ENCODE measurements around the gene C14orf119.

The C14orf119 gene

DNA sequence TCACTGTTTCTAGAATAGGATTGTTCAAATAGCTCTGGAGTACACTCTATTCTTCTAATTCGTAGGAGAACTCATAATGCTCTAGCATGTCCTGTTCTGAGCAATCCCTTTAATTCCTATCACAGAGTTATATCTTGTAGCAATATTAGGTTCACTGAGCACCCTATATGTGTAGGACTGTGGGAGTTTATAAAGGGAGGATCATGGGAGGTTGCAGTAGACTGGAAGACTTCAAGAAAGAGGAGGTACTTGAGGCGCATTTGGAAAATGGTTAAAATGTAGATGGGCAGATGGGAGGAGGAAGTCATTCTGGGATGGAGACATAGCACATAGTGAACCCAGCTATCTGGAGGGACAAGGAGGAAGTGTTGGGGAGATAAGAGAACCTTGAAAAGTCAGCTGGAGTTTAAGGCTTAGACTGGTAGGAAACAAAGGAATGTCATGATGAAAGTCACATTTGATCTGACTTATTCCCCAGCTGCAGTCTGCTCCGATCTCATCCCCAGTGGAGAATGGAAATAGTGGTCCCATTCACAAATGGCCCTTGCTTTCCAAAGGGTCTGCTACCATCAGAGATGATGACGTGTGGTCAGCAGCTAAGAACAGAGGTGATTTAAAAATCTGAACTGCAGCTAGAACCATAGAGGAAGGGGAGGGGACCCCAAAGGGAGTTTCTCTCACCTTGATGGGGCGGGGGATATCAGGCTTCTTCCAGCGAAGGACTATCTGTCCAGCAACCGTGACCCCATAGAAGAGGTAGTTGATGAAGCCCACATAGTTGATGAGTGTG, 33.9 kb downstream of the C14orf119 start:
- FAIRE-seq = no peak

DNA sequence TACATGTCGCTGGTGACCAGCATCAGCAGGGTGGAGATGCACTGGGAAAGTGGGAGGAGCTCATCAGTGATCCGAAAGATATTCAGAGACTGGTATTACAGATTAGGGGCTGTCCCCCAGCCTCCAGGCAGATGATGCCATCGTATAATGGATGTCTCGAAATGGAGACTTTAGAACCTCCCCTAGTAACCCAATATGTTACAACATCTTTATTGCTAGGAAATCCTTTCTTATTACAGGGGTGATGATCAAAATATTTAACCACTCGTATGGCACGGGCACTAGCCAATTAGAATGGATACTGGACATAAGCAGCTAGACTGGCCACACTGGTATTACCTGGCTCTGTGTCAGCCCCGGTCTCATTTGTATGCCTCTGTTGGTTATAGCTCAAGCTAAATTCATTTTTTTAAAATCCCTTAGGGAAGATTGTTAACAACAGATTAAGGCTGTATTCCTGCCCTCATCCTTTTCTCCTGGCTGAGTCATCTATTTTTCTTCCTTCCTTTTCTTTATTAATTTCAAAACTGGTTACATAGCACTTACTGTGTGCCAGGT, 34.5 kb downstream of the C14orf119 start:
- FAIRE-seq = no peak

DNA sequence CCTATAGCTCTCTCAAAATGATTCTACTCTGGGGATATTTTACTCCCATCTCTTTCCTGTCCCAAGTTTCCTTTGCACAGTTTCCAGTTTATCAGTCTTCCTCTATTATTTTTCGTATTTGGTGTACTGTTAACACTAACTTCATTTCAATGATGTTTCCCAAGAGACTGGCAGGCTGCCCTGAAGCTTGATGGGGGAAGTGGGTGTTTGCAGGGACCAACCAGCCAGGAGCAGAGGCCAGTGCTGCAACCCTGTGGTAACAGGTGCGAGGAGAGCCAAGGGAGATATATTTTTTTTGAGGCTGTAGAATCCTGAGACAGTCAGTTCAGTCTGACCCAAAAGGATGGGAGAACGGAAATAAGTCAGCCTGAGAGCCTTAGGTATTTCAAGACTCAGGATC, 35.6 kb downstream of the C14orf119 start:
- FAIRE-seq = no peak

DNA sequence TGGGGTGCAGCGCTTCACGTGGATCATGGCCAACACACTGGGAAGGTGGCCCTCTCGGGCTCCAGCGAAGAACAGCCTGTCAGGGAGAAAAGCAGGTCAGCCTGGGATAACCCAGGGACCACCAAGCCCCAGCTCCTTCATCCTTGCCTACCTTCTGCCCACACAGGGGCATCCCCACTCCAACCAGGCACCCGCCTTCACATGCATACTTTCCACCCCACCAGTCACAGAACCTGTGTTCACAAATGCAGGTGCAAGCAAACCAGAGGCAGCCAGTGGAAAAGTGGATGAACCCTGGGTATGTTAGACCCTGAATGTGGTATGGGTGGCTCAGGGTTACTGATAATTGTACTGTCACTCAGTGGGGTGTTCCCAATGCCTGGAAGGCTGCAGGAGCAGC, 36.2 kb downstream of the C14orf119 start:
- FAIRE-seq = no peak

DNA sequence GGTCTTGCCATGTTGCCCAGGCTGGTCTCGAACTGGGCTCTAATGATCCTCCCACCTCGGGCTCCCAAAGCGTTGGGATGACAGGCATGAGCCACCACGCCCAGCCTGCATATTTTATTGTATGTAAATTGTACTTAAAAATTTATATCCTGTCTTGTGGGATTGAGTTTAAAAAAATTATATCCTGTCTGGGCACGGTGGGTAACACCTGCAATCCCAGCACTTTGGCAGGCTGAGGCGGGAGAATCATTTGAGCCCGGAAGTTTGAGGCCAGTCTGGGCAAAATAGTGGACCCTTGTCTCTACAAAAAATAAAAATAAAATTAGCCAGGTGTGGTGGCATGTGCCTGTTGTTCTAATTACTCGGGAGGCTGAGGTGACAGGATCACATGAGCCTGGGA, 37.7 kb downstream of the C14orf119 start:
- no peak for FAIRE-seq

DNA sequence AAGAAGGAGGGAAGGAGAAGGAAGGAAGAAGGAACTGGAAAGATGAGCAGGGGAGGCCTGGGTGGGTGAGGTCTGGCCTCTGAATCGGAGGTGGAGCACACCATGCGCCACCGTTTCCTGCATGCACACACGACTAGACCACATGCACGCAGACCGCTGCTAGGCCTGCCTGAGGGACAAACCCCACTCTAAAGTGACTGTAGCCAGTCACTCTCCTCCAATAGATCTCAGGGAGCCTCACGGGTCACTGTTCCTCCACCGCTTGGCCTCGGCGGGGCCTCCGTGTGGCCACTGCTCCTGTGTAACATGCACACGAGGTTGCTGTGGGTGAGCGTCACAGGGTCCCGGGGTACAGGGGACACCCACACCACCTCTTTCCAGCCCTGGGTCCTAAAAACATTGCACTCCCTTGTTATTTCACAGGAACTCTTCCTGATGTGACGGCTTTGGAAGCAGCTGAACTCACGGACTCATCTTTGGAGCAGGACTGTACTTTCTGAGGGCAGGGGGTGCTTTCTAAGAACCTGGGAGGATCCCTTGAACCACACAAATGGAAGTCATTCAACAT, 41.3 kb downstream of the C14orf119 start:
- FAIRE-seq = no peak

DNA sequence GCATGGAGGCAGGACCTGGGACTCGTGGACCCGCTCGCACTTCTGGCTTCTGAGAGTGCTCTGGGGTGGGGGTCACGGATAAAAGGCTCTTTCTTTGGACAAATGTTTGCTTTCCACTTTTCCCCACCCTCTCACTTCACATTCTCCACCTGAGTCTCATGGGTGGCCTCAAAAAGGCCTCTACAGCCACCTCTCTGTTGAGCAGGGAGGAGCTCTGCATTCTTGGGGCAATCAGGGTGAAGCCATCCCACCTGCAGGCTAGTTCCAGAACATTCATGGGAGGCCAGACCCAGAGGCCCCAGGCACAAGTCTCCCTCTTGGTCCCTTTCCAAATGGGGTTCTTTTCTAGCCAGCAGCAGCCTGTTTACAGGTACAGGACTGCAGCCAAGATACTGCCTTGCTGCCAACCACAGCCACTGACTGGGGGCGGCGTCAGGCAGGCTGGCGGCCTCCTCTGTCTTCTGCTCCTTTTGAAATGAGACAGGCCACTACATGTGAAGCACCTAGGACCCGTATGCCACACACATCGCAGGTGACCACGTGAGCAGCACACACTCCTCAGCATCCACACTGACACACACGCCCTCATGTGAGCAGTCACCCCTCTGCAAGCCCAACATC, 42.0 kb downstream of the C14orf119 start:
- FAIRE-seq = no peak

DNA sequence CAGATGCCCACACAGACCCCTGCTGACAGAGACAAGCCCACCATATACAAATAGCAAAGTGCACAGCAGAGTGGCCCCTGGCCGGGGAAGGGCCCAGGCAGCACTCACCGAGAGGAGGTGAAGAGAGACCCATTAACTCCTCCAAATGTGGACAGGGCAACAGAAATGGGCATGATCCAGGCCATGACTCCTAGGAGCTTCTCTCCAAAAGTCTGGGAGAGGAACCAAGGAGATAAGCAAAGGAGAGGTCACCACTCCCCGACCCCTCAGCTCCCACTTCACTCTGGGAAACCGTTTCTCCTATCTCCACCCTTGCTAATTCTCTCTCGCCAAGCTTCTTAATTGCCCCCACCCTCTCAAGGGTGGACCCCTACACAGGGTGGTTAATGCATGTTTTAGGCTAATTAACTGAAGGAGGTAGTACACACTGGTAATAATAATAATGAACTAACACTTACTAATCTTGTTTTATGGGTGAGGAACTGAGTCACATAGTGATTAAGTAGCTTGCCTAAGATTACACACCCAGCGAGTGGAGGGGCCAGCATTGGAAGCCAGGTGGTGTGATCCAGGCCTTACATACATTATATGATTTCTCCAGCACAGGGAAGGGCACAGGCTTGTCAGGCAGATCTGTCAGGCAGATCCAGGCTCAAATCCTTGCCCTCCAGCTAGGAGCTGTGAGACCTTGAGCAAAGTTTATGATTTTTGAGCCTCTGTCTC, 42.7 kb downstream of the C14orf119 start:
- no peak for FAIRE-seq

DNA sequence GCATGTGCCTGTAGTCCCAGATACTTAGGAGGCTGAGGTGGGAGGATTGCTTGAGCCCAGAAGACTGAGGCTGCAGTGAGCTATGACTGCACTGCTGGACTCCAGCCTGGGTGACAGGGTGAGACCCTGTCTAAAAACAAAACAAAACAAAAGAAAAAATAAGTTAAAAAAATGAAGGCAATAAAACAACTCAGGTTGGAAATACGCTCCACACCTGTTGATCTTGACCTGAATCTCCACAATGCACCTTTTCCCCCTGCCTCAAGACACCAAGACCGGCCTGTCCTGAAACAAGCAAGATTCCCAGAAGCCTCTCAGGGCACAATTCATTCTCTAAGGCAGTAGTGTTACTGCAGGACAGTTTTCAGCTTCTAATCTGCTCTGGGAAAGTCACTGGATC, 44.6 kb downstream of the C14orf119 start:
- FAIRE-seq = no peak

DNA sequence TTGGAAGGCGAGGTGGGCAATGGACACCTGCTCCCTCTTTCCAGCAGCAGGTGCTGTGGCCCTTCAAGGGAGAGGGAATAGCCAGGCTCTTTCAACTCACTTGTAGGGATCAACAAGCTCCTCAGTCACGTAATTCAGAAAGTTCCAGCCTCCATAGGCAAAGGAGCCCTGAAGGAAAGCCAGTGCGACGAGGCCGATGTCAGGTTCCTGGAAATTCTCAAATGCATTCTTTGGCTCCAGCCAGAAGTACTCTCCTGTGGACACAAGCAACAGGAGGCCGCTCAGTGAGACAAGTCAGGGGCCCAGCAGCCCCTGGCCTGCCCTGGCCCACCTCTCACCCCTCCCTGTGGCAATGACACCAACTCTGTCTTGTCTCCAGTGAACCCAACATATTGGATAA, 45.1 kb downstream of the C14orf119 start:
- FAIRE-seq = no peak

DNA sequence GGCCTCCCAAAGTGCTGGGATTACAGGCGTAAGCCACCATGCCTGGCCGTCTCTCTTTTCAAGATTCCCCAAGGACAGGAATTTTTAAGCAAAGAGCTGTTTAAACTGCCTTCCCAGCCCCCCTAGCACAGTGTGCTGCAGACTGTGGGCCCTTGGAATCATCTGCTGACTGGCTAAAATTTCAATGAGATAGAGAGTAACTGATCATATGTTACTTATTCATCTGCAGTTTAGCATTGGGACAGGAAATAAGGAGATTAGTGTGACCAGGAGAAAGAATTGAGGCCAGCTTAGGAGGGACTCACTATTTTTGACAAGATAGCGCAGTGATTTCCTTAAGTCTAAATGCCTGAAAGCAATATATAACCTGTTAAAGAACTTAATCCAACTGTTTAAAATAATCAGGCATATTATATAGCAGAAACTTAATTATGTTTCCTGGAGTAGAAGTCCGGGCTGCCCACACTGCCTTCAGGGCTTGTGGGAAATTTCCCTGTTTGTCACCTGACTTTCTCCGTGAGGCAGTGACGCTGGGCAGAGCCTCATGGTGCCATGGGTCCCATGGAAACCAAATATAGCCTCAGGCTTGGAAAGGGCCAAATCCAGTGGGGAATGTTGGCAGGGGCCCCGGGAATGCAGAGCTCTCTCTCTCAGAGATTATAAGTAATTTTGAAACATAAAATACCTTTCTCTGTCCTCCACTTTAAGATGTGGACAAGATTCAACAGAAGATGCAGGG, 46.6 kb downstream of the C14orf119 start:
- FAIRE-seq = no peak

DNA sequence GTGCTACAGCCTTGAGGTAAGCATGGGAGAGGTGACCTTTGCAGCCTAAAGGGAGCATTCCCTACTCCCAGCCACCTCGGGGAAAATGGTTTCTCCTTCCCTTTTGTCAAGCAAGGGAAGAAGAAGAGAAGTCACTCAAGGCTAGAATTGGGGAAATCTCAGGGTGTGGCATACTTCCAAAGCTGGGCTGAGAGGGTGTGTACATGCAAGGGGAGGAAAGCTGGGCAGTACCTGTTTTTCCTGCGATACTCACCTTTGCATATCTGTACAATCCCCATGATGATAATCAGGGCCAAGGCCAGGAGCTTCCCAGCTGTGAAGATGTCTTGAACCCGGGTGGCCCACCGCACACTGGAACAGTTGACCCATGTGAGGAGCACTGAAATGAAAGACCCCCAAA, 47.5 kb downstream of the C14orf119 start:
- FAIRE-seq = no peak

DNA sequence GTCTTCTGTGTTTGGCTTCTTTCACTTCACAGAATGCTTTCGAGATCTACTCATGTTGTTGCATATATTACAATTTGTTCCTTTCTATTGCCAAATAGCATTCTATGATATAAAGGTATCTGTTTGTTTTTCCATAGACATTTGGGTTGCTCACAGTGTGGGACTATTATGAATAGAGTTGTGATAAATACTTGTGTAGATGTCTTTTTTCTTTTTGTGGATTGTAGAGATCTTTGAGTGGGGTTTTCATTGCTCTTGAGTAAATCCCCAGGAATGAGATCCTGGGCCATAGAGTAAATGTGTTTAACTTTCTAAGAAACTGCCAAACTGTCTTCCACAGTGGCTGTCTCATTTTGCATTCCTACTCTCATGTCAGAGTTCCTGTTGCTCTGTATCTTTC, 48.6 kb downstream of the C14orf119 start:
- FAIRE-seq = no peak

DNA sequence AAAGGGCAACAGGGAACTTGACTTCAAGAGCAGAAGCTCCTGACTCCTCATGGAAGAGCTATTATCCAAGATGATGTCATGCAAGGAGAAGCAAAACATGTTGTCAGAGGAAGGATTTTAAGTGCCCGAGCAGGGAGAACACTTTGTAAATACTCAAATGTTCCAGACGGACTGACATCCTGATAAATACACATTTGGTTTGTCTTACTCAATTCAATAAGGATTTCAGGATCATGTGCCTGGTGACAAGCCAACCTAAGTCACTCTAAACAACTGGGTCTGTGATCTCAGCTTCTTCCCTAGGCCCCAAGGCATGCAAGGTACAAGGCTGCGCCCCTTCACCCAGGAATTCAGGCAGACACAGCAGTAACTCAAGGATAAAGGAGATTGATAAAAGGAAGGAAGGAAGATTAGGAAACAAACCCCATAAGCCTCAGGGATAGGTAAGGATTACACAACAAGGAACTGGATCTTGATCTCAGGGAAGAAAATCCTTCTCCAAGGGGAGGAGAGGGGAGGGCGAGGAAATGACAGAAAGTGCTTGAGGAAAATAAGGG, 50.6 kb downstream of the C14orf119 start:
- no peak for FAIRE-seq

DNA sequence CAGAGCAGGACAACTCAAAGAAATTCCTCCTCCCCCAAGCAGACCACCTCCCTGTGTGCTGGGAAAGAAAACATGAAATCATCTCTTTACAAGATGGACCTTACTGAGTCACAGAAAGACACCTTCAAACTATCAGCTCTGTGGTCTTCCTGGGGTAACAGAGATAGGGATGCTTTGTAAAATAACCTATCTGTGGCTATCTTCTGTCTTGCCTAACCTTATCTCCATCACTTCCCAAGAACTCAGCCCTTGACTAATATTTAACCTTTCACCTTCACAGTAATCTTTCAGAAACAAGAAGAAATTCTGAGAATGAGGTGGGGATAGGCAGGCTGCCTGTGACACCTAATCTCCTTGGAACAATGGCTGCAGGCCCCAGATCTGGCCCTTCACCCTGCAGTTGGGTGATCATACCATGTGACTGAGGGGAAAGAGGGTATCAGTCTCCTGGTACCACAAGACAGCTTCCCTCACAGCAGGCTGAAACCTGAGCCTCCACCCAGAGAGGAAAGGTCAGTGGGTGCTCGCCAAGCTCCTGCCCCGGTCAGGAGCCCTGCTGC, 51.1 kb downstream of the C14orf119 start:
- FAIRE-seq = no peak

DNA sequence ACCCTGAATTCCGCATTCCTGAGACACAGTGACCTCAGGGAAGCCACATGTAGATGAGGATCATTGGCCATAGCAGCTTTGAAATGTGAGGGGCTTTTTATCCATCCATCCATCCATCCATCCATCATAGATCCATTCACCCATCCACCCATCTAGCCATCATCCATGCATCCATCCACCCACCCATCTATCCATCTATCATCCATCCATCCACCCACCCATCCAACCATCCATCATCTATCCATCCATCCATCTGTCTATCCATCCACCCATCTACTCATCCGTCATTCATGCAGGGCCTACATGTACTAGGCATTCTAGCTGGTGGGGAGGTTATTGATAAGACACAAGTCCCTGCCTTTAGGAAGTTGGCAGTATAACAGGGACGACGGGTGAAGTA, 51.7 kb downstream of the C14orf119 start:
- FAIRE-seq = no peak

DNA sequence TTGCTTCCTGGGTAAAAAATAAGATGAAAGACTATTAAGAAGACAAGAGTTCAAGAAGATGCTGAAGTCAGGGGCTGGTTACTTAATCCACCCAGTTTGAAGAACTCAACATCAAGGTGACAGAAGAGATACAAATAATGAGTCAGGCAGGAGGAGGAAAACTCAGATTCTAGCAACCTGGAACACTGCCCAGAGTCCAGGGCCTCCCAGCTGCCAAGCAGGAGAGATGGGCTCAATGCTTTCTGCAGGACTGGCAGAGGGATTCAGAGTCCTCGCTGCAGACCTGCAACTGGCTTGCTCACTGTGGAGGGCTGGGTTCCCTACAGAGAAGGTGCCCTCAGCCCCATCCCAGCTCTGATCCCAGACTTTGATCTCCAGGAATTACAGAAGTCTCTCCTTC, 52.4 kb downstream of the C14orf119 start:
- no peak for FAIRE-seq

DNA sequence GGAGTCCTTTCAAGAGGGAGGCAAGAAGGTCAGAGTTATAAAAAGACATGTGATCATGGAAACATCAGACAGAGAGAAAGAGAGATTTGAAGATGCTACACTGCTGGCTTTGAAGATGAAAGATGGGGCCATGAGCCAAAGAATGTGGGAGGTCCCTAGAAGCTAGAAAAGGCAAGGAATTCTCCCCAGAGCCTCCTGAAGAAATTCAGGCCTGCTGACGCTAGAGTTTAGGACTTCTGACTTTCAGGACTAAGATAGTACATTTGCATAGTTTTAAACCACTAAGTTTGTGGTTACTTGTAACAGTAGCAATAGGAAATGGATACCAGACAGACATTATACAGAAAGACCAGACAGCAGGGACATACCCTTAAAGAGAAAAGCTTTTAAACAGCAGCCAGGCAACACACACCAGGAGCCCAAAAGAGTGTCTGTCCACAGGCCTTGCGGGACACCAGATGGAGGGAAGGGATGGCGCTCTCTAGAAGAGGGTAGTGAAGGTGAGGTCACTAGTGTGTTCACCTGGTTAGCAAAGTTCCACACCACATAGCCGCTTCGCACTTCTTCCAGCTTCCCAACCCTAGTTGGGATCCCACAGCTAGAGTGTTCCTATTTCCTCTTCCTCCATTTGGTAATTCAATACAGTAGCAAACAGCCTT, 53.4 kb downstream of the C14orf119 start:
- no peak for FAIRE-seq

DNA sequence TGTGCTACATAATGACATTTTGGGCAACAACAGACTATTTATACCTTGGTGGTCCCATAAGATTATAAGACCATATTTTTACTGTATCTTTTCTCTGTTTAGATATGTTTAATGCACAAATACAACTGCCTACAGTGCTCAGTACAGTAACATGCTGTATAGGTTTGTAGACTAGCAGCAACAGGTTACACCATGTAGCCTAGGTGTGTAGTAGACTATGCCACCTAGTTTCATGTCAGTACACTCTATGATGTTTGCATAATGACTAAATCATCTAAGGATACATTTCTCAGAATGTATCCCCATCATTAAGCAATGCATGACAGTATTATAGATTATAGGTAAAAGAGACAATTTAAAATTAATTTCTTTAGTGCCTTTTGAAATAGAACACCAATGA, 54.4 kb downstream of the C14orf119 start:
- FAIRE-seq = no peak
